Activated naive CD4-positive, alpha-beta T cell treated with anti-CD3 and anti-CD28 coated beads, Interleukin-2, amount 50 U/mL, for 24 hours (primary cell): ENCODE measurements around the gene HIPK3.
A peak's percentile ranks its signal among the peaks of the same experiment; 100 is the strongest.
"Not testable (repeated sequence)": the region's sequence is repeated elsewhere in the genome, so short reads cannot be mapped to it uniquely, and the experiment has no call there.

Experiments used
- H3K27ac Mint-ChIP-seq: one replicate; pipeline ENCODE4 v1.8.0; 2021; ENCODE audit warnings: mild to moderate bottlenecking, mixed read lengths
- H3K27me3 Mint-ChIP-seq: one replicate; pipeline ENCODE4 v1.8.0; 2021; ENCODE audit warnings: mixed read lengths
- H3K36me3 Mint-ChIP-seq: one replicate; pipeline ENCODE4 v1.8.0; 2021; ENCODE audit warnings: mixed read lengths
- H3K4me1 Mint-ChIP-seq: one replicate; pipeline ENCODE4 v1.8.0; 2021; ENCODE audit warnings: mixed read lengths
- H3K4me3 Mint-ChIP-seq: one replicate; pipeline ENCODE4 v1.8.0; 2021; ENCODE audit warnings: mild to moderate bottlenecking, mixed read lengths
- H3K9me3 Mint-ChIP-seq: one replicate; pipeline ENCODE4 v1.8.0; 2021; ENCODE audit warnings: mixed read lengths

HIPK3 gene

GRCh38 chr11:33272338-33273107, 15.3 kb downstream of the HIPK3 start:
- H3K27ac Mint-ChIP-seq = no peak overlapping the region
- H3K9me3 Mint-ChIP-seq = no peaks in the 10 kb centered on the region
- no peaks in the 10 kb centered on the region for H3K27me3 Mint-ChIP-seq
- peaks cover 63% of the 10 kb centered on the region for H3K4me1 Mint-ChIP-seq
- H3K4me3 Mint-ChIP-seq = no peak overlapping the region
- H3K36me3 Mint-ChIP-seq = peaks cover 6% of the 10 kb centered on the region

DNA sequence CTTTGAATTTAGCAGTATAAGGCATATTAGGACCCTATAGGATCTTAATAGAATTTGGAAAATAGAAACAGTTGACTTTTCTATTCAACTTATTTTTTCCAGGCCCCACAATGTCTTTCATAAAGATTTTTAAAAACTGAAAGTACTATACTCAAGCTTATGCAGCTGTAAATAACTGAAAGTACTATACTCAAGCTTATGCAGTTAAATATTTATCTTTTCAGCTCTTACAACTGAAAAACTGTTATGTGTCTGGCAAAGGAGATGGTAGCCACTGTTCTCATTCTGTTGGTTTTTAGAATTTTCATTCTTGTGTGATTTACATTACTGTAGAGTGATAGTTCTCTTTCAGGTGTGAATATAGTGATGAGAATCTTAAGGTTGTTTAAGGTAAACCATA, 16.5 kb downstream of the HIPK3 start:
- H3K9me3 Mint-ChIP-seq = no peaks in the 10 kb centered on the region
- peaks cover 6% of the 10 kb centered on the region for H3K36me3 Mint-ChIP-seq
- no peak overlapping the region for H3K4me3 Mint-ChIP-seq
- H3K27ac Mint-ChIP-seq = no peak overlapping the region
- no peaks in the 10 kb centered on the region for H3K27me3 Mint-ChIP-seq
- H3K4me1 Mint-ChIP-seq = peaks cover 65% of the 10 kb centered on the region

GRCh38 chr11:33280411-33280810, 23.2 kb downstream of the HIPK3 start:
- Mint-ChIP-seq H3K36me3 (peaks cover 2% of the 10 kb centered on the region), H3K9me3 (no peaks in the 10 kb centered on the region), H3K27ac (no peak overlapping the region), H3K4me1 (peaks cover 70% of the 10 kb centered on the region), H3K27me3 (no peaks in the 10 kb centered on the region), H3K4me3 (no peak overlapping the region)

DNA sequence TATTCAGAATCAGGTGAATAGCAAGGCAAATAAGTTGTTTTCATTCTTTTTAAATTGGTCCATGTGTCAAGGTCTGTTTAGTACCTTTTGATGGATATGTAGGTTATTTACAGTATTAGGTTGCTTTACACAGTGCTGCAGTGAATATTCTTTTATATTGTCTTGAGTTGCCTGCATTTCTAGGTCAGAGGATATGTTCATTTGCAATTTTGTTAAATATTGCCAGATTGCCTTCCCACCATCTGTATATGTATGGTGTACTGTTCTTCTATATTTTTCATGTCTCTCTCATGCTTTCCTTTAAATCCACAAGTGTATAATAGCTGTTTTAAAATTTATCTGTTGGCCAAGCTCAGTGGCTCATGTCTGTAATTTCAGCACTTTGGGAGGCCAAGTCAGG, 24.6 kb downstream of the HIPK3 start:
- H3K4me3 Mint-ChIP-seq = no peak overlapping the region
- H3K36me3 Mint-ChIP-seq = peaks cover 6% of the 10 kb centered on the region
- H3K9me3 Mint-ChIP-seq = no peaks in the 10 kb centered on the region
- H3K4me1 Mint-ChIP-seq = peaks cover 70% of the 10 kb centered on the region
- H3K27ac Mint-ChIP-seq = no peak overlapping the region
- H3K27me3 Mint-ChIP-seq = no peaks in the 10 kb centered on the region

DNA sequence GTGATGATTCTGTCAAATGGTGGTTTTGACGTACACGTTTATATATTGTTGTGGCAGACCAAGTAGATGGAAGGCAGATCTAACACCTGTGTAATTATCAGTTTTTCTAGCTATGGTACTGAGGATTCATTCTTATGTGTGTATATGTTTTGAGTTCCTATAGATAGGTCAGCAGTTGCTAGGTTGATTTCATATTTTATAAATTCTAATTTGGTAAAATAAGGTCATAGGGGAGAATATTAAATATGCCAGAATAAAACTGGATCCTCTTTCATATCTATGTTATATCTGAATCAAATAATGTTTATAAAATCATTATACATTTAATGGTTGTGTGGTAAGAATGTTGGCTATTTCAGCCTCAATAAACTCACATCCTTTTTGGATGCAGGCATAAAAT, 27.6 kb downstream of the HIPK3 start:
- no peaks in the 10 kb centered on the region for H3K9me3 Mint-ChIP-seq
- no peak overlapping the region for H3K27ac Mint-ChIP-seq
- H3K4me1 Mint-ChIP-seq = peaks cover 65% of the 10 kb centered on the region
- H3K4me3 Mint-ChIP-seq = no peak overlapping the region
- no peaks in the 10 kb centered on the region for H3K27me3 Mint-ChIP-seq
- H3K36me3 Mint-ChIP-seq = peaks cover 6% of the 10 kb centered on the region

DNA sequence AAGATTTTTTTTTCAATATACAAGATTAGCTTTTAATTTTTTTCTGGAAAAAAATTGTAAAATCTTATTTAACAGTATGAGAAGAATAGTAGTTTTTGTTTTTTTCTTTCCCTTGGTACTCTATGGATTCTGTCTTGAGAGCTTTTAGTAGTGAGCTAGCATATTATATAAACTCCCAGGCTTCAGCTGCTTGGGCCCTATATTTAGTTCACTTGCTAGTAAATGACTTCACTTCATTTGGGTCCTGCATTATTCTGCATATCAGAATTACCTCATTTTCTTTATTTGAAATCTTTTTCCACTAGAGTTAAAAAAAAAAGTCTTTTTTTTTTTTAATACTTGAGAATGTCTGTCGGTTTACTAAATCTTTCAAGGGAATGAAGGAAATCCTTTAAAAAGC, 33.1 kb downstream of the HIPK3 start:
- Mint-ChIP-seq H3K27ac (no peak overlapping the region), H3K9me3 (no peaks in the 10 kb centered on the region), H3K27me3 (no peaks in the 10 kb centered on the region), H3K4me1 (peaks cover 52% of the 10 kb centered on the region), H3K4me3 (no peak overlapping the region), H3K36me3 (peaks cover 19% of the 10 kb centered on the region)

DNA sequence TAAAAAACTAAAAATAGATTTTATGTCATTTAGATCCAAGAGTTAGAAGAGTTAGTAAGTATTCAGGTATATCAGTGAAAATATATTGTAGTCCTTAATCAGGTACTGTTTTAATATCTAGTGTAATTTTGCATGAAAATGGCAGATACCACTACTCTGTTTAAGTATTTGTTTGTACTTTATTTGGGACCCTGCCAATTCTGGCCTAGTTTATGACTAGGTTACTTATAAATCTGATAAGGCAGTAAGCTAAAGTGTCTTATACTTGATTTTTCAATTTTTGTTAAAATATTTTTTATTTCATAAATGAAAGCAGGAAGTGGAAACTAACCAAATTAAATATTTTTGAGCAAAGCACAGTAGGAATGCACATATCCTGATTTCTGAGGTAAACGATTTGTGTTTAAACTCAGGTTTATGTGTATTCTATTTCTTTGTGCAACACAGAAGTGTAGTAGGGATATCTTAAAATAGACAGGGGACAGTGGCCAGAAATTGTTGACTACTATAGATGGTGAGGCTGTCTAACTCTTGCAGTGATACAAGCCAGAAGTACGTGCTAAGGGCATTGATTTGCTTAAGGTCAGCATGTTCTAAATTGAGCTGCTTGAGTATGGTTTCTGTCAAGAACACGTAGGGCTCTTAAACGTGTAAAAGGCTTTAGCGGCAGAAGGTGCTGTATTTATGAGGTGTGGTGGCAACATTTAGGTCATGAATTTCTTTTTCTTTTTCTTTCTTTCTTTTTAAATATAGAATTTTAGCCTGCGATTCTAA, 34.0 kb downstream of the HIPK3 start:
- Mint-ChIP-seq H3K27me3 (no peaks in the 10 kb centered on the region), H3K4me1 (peaks cover 57% of the 10 kb centered on the region), H3K4me3 (no peak overlapping the region), H3K9me3 (no peaks in the 10 kb centered on the region), H3K36me3 (peaks cover 26% of the 10 kb centered on the region), H3K27ac (peak overlapping the region; percentile 38)

DNA sequence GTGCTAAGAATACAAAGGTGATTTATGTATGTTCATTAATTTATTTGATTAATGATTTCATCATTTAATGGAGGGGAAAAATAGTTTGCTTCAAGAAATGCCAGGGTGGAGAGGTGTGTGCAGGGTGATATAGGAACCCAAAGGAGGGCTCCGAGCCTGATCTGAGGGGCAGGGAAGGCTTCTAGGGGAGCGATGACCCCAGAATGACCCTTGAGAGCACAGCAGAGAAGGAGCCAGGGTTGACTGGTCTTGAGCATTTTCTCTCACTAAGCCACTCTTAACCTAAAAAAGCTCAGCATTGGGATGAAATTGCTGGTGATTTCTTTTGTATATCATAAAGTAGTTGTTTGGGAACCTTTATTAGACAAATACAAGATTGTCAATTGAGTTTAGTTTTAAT, 35.1 kb downstream of the HIPK3 start:
- Mint-ChIP-seq H3K27me3 (no peaks in the 10 kb centered on the region), H3K27ac (no peak overlapping the region), H3K4me1 (peaks cover 56% of the 10 kb centered on the region), H3K4me3 (no peak overlapping the region), H3K36me3 (peaks cover 27% of the 10 kb centered on the region), H3K9me3 (no peaks in the 10 kb centered on the region)

- Mint-ChIP-seq H3K27ac (no peak overlapping the region), H3K9me3 (no peaks in the 10 kb centered on the region), H3K4me1 (peaks cover 53% of the 10 kb centered on the region), H3K4me3 (no peak overlapping the region), H3K27me3 (no peaks in the 10 kb centered on the region), H3K36me3 (peaks cover 31% of the 10 kb centered on the region)
Measured at GRCh38 chr11:33294224-33294623, 37.0 kb downstream of the HIPK3 start.

GRCh38 chr11:33294797-33295196, 37.6 kb downstream of the HIPK3 start:
- H3K9me3 Mint-ChIP-seq = no peaks in the 10 kb centered on the region
- peaks cover 49% of the 10 kb centered on the region for H3K4me1 Mint-ChIP-seq
- H3K36me3 Mint-ChIP-seq = peaks cover 29% of the 10 kb centered on the region
- no peaks in the 10 kb centered on the region for H3K27me3 Mint-ChIP-seq
- H3K27ac Mint-ChIP-seq = no peak overlapping the region
- no peak overlapping the region for H3K4me3 Mint-ChIP-seq

- Mint-ChIP-seq H3K4me3 (no peak overlapping the region), H3K27ac (no peak overlapping the region)
Measured at GRCh38 chr11:33296695-33297094, 39.5 kb downstream of the HIPK3 start.

GRCh38 chr11:33303541-33303940, 46.4 kb downstream of the HIPK3 start:
- Mint-ChIP-seq H3K4me1 (peaks cover 44% of the 10 kb centered on the region), H3K9me3 (no peaks in the 10 kb centered on the region), H3K27me3 (no peaks in the 10 kb centered on the region), H3K36me3 (peaks cover 15% of the 10 kb centered on the region), H3K4me3 (no peak overlapping the region), H3K27ac (no peak overlapping the region)

More at GRCh38 chr11:33296695-33297094, 39.5 kb downstream of the HIPK3 start:
- Mint-ChIP-seq H3K36me3 (peaks cover 35% of the 10 kb centered on the region), H3K27me3 (no peaks in the 10 kb centered on the region), H3K4me1 (peaks cover 57% of the 10 kb centered on the region), H3K9me3 (no peaks in the 10 kb centered on the region)

DNA sequence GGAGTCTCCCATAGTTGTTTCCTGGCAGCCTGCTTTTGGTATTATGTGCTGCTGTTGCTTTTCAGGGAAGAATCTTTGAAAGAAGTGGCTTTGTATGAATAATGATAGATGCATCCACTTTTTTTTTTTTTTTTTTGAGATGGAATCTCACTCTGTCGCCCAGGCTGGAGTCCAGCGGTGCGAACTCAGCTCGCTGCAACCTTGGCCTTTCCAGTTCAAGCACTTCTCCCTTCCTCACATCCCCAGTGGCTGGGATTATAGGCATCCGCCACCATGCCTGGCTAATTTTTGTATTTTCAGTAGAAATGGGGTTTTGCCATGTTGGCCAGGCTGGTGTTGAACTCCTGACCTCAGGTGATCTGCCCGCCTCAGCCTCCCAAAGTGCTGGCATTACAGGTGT, 49.6 kb downstream of the HIPK3 start:
- not testable (repeated sequence) for H3K4me3 Mint-ChIP-seq, H3K27ac Mint-ChIP-seq, H3K27me3 Mint-ChIP-seq, H3K9me3 Mint-ChIP-seq
- peaks cover 56% of the 10 kb centered on the region for H3K4me1 Mint-ChIP-seq
- peaks cover 11% of the 10 kb centered on the region for H3K36me3 Mint-ChIP-seq

GRCh38 chr11:33307984-33308383, 50.8 kb downstream of the HIPK3 start:
- Mint-ChIP-seq H3K36me3 (peaks cover 11% of the 10 kb centered on the region), H3K9me3 (no peaks in the 10 kb centered on the region), H3K4me1 (peaks cover 65% of the 10 kb centered on the region), H3K27me3 (no peaks in the 10 kb centered on the region), H3K27ac (peak overlapping the region; percentile 49), H3K4me3 (no peak overlapping the region)

DNA sequence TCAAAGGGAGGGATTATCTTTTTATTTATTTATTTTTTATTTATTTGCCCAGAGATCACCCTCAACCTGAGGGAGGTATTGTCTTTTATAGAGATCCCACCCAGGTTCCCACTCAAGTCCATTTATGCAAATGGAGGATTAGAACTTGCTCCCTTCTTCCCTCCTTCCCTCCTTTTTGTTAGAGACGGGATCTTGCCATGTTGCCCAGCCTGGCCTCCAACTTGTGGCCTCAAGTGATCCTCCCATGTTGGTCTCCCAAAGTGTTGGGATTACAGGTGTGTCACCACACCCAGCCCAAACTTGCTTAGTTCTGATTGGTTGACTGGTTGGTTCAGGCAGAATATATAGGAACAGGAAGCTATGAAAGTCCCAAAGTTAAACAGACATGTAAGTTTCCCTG, 51.9 kb downstream of the HIPK3 start:
- Mint-ChIP-seq H3K27me3 (no peaks in the 10 kb centered on the region), H3K4me3 (no peak overlapping the region), H3K4me1 (peaks cover 65% of the 10 kb centered on the region), H3K27ac (no peak overlapping the region), H3K36me3 (peaks cover 9% of the 10 kb centered on the region), H3K9me3 (no peaks in the 10 kb centered on the region)

- Mint-ChIP-seq H3K4me3 (no peak overlapping the region), H3K27ac (peak overlapping the region; percentile 35), H3K27me3 (no peaks in the 10 kb centered on the region), H3K9me3 (no peaks in the 10 kb centered on the region), H3K4me1 (peaks cover 67% of the 10 kb centered on the region), H3K36me3 (peaks cover 7% of the 10 kb centered on the region)
Measured at GRCh38 chr11:33310720-33311500, 53.7 kb downstream of the HIPK3 start.
